A204.1 (cell line): ENCODE measurements around the gene FSTL4.

ENCODE experiments used
- FAIRE-seq: peaks from 2 replicates; lab custom pipeline; 2012; peaks lifted over from hg19 to GRCh38; lab: Jason Lieb, UNC

FSTL4 gene

DNA sequence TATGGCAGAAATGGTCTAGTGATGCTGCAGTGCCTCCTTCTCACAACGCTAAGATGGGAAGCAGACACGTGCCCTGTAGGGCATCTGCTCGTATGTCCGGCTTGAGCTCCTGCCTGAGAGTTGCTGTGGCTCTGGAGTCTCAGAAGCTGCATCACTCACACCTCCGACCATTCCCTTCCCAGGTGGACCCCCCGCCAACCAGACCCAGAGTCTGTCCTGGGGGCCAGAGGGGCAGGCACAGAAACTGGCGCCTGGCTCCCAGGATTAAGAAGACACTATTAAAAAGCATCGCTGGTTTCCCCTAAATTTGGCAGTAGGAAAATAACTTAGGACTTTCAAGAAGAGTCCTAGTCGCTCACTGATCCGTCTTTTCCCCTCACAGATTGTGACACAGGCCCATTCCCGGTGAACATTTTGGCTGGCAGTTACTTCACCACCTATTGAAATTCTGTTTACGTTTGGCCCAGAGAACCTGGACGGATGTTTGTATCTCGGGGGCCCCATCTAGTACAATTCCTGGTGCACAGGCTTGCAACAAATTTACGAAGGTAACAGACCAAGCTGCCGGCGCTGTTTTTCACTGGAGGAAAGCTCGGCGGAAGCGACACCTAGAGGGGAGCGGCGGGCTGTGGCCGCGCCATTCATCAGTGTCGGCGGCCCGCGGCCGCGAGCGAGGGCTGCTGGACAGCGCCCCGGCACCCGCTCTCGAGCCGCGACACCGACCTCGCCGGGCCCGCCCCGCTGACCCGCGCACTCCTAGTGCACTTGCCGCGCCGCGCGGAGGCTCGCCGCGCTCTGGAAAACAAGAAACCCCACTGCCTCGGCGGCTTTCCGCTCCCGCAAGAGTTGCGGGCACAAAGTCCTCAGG, 1.6 kb downstream of the FSTL4 start:
- FAIRE-seq = no peak

DNA sequence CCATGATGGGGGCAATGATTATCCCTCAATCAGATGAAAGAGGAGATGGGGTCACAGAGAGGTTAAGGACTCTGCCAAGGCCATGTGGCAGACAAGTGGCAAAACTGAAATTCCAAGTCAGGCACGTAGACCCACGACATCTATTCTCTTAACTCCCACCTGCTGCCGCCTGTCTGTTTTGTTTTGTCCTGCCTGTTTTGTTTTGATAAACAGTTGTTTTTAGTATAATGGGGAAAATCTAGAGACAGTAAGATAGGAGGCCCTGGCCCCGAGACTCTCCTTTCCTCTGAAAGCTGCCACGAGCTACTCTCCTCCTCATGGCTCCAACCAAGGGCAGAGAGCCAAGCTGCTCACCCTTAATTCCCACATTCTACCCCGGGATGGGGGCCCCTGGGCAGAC, 4.9 kb downstream of the FSTL4 start:
- no peak for FAIRE-seq

DNA sequence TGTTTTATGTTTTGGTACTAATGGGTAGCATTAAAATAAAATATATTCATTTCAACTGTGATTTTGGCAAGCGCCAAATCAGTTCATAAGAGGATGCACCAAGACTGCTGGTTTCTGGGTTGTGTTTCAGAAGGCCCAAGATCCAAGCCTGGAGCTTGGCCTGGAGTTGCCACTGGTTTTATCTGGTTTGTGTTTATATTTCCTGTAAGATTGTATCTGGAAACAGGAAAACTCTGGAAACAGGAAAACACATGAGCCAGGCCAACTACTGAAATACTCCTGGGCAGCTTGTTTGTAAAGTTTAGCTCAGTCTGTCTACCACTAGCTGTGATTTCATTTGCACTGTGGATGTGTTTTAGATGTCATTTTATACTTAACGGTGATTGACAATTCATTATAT, 5.5 kb downstream of the FSTL4 start:
- no peak for FAIRE-seq

DNA sequence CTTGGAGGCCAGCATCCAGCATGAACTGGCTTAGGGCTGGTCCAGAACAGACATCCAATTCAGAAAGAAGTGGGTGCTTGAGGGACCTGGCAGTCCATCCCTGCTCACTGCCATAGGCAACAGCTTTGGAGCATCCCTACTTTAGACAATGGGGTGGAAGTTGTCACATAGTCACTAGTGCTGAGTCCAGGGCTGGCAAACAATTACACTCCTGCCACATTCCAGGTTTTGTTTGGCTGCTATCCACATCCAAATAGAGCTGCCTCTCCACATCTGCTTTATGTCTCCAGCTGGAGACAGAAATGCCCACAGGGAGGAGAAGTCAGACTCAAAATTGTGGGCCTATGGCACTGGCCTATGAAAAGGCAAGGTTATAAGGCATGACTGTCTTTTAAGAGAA, 7.0 kb downstream of the FSTL4 start:
- FAIRE-seq = no peak

DNA sequence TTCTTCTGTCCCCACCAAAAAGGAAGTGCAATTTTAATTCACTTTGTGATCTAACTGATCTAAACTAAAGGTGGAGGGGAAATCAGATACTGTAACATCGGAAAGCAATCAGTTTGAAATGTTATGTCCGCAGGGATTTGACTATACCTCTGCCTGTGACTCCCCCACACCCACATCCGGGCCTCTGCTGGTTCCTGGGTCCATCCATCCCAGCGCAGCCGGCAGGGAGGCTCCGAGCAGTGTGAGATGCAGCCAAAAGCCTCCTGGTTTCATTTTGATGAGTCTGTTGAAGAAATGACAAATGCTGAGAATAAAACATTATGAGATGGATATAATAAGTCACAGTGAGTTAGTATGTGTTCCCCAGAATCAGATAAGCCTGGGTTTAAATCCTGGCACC, 8.6 kb downstream of the FSTL4 start:
- FAIRE-seq = no peak

DNA sequence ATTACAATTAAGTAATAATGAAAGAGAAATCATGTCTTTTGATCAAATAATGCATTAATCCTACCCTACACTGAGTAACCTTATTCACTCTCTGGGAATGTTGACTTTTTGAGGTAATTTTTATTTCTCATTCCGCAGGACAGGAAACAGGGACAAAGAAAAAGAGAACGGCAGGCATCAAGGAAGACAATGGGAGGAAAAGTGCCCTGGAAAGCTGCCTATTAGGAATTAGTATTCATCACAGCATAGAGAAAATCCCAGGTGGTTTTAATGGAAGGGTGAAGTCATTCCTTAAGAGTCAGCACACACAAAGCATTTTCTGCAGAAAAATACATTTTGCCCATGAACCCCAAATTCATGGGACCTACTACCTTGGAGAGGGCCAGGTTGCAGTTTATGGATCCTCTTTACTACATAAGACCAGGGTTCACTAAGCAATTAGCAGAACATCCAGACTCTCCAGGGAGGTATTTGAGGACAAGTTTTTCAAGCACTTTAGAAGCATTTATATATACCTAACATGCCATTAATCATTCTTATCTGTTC, 9.4 kb downstream of the FSTL4 start:
- FAIRE-seq = no peak

DNA sequence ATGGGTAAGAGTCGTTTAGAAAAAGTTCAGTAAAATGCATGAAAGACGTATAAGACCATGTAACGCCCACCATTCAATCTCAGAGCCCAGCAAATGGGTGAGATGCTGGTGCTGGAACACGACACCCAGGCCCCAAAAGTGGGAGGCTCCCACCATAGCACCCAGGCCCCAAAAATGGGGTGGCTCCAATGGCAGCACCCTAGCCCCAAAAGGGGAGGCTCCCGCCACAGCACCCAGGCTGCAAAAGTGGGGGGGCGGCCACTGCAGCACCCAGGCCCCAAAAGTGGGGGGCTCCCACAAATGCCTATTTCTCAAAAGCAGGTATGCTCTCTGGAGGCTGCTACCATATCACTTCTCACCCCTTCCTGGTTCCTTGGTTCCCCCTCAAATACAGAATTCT, 12.7 kb downstream of the FSTL4 start:
- FAIRE-seq = no peak

DNA sequence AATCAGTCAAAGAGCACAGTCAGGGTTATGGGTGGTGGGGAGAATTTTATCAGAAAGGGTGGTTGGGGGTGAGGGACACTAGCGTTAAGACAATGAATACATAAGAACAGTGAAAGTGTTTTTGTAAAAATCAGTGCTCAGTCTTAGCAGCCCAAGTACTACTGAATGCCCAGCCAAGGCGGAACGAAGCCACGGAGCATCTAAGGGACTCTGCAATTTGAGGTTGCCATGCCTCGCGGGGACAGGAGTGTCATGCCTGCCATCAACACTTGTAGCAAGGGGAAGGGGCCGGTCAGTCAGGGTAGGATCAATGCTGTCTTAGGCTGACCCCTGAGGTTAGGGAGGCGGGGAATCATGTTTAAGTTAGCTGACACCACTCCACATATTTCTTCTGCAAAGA, 13.3 kb downstream of the FSTL4 start:
- no peak for FAIRE-seq

DNA sequence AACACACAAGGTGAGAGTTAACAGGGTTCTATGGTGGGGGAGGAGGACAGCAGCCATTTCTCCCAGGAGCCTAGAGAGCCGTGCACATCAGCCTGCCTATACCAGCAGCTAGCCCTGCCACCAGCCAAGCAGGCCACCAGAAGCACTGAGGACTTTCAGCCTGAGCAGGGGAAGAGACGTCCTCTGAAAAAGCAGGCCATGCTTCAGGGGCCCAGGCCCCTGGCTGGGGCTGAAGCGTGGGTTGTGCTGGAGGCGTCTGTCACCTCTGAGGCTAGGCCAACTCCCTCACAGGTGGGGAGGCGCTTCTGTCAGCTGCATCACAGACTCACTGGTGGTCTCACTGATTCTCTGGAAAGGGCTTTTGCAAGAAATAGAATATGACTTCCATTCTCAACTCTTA, 16.3 kb downstream of the FSTL4 start:
- FAIRE-seq = no peak

DNA sequence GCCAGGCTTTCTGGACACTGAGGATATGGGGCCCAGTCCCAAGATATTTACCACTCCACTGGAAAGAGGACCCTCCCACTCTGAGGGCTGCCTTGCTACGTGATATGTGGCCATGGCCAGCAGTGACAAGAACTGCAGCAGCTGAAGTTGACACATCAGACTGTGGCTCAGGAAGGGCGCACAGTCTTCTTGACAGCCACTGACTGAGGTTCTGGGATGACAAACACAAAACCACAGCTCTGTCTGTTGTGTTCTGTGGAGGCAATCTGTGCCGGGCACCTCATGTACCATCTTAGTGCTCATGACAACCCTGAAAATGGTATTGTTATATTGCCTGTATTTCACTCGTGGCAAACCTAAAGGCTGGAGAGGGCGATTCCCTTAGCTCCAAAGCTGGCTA, 16.9 kb downstream of the FSTL4 start:
- FAIRE-seq = no peak

DNA sequence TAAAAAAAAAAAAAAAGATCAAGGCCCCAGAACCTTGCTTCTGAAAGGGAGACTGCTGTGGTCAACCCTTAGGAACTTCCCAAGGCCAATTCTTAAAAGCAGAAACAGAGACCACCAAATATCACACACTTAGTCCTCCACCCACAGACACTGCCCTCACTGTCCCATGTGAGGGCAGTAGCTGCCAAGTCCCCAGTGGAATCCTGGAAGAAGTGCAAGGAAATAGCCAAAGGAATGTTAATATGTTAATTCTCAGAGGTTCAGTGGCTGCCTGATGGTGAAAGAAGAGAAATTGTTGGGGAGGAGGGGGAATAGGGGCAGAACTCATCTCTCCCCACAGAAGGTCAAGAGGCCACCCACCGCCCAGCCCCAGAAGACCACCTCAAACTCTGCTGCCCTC, 23.1 kb downstream of the FSTL4 start:
- FAIRE-seq = no peak

DNA sequence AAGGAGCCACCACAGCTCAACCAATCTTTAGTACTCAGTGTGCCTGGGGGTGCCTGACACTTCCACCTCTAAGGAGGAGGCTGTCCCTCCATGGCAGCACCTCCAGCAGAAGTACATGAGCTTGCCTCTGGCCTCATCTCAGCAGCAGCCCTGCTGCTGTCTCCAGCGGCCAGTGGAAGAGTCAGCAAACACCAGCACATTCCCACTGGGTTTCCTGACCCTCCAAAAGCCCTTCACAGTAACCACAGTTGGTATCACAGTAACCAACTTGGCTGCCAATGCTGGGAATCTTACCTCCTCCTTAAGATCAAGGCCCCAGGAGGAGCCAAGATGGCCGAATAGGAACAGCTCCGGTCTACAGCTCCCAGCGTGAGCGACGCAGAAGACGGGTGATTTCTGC, 29.4 kb downstream of the FSTL4 start:
- no peak for FAIRE-seq

DNA sequence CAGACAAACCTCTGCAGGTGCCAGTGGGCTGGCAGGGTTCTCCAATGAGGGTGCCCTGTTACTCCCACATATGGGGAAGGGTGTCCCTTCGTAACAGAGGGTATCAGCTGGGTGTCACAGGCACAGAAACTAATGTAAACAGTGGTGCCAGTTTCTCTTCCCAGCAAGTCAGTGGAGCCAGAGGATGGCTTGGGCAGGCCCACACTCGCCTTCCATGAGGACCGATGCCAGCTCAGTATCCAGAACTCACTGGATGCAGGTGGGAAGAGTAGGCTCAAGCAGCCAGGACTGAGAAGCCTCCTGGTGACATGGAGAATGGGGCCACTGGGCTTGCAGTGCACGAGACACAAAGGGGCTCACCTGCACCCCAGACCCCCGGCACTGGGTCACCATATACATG, 30.4 kb downstream of the FSTL4 start:
- FAIRE-seq = no peak

DNA sequence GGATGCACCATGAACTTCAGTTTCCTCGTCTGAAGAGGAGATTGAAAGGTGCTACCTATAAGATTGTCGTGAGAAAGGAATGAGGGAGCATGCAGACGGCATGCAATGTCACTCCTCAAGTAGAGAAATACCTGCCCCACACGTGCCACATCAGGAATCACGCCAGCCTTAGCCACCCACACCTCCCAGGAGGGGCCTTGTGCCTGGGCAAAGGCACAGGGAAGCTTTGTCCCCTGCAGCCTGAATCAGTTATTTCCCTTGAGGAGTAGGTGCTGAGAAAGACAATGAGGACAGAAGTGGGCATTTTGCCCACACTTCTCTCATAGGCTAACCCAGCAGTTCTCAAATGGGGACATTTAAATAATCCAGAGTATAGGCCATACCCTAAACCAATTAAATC, 31.0 kb downstream of the FSTL4 start:
- no peak for FAIRE-seq

DNA sequence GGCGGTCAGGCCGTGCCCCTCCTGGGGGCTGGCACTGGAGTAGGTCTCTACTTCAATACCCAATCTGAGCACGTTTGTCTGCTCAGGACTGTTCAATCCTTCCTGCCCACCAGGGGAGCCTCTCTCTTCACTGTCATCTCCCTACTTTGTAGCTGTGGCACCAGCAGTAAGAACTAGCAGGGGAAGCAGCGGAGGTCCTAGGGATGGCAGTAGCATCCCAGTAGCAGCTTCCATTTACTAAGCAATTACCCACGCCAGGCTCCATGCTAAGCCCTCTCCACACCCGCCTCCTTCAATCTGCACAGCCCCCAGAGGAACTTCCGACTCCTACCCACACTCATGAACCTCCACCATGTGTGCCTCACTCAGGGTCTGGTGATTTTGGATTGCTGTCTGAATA, 31.7 kb downstream of the FSTL4 start:
- FAIRE-seq = no peak

DNA sequence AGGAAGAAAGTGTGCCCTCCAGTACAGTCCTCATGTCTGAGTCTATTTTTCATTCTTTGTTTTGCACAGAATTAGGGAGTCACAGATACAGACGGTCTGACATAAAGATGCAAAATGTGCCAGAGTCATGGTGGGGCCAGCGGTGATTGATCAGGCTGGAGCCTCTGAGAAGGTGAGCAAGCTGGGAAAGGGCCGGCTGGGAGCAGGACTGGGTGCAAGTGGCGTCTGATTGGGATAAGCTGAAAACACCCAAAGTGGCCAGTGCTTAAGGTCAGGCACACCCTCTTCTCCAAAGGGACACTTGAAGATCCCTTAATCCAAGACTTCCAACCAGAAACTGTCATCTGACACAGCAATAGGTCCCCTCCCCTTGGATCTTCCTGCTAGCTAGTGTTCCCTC, 32.6 kb downstream of the FSTL4 start:
- FAIRE-seq = no peak

DNA sequence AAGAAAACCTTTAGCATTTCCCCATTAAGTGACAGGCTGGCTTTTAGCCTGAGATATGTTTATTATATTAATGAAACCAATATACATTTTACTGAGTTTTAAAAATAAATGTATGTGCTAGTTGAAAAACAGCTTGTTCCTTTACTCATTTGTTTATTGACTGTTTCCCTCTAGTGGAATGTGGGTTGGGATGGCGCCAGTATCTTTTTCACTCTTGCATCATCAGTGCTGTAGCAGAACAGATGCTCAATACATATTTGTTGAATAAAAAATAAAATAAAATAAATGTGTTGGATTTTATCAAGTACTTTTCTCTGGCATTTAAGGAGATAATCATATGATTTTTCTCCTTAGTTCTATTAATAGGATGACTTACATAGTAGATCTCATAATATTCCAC, 43.0 kb downstream of the FSTL4 start:
- no peak for FAIRE-seq

DNA sequence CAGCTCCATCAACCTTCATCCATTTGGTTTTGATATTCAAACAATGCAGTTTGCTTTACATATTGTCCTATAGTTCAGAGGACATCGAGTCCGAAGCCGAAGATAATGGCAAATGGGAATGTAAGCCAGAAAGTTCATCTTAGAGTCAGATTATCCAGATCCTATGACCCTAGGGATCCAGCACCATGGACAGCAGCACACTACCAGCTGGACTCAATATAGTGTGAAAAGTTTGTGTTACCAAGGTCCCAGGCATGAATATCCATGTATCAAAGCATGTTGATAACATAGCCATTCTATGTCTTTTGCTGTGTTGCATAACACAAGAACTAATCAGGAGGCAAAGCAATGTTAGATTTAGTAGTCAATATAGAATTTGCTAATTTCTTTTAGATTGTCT, 46.3 kb downstream of the FSTL4 start:
- FAIRE-seq = no peak

DNA sequence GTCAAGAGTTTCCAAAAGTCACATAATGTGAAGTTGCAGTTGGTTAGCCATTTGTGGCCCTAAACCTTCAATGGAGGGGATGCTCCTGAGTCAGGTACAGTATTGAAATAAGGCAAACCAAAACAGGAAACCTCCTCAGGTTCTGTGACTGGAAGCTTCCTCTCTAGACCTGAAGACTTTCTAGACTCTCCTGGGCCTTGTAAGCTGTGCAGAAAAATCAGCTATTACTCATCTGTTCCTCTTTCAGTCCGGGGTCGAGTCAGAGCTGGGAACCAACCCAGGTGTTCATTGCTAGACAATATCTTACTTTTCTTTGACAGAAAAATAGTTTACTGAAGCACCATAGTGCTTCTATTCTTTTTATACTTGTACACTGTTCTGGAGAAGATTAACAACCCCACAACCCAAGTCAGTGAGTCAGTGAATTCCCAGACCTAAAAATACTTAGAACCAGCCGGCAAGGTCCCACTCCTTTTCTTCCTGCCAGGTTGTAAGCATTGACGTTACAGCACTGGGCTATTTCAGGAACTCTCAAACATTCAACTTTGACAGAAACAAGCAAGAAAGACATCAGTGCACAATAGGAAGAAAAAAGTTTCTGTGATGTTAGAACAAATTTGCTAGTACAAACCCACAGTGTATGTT, 47.3 kb downstream of the FSTL4 start:
- no peak for FAIRE-seq

DNA sequence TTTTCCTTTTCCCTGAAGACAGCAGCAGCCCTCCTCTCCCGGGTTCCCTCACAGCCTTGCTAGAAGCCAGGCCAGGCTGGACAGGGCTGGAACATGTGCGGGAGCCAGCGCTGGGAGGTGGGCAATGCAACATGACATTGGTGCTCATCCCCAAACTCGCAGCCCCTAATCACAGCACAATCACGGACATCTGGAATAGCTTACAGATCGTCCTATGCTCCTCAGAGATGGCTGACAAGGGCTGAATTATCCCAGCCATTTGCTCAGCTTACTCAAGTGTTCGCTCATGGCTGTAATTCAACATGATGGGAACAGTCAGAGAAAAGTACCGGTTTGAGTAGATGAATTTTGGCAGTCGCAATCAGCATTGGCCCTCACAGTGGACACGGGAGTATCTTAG, 49.8 kb downstream of the FSTL4 start:
- no peak for FAIRE-seq

DNA sequence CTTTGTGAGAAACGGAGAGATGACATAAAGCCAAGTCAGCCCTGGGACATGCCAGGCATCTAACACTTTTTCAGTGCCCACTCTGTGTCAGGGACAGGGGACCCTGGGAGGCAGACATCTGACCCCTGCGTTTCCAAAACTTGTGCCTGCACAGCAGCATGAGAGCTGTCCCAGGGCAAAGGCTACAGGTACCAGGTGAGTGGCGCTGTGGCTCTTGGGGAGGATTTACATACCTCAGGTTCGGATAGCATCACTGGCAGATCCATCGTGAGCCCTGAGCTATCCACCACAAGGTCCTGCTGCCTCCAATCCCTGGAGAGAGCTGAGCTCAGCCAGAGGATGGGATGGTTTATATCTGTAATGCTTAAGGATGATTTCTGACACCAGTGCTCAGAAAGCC, 52.4 kb downstream of the FSTL4 start:
- FAIRE-seq = no peak

DNA sequence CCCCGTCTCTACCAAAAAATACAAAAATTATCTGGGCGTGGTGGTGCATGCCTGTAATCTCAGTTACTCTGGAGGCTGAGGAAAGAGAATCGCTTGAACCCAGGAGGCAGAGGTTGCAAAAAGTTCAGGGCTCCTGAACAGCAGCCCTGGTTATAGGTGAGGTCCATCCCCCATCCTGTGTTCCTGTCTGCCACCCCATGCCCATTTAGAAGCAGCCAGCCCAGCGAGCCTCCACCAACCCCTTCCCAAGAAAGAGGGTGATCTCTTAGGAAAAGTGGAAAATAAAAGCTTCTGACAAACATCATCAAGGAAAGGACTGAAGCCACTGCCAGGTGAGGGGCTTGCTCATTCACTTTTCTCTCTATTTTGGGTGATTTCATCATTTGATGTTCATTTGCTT, 55.8 kb downstream of the FSTL4 start:
- FAIRE-seq = no peak

DNA sequence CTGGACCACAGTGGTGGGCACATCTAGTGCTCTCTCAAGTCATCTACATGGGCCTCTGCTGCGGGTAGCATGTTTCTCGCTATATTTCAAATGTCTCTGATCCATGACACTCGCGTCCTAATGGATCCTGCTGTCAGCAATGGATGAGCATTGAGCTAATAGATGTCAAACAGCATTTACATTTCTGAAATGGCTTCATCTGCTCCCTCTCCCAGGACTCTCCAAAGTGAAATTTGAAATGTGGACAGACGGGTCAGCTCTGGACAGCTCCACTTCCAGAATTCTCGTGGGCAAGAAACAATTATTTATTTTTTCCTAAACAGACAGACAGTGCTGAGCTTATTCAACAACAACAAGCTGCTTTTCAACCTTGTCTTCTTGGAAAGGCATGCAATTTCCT, 58.1 kb downstream of the FSTL4 start:
- FAIRE-seq = no peak
